Measurements from ENCODE around the gene PJA1.

PJA1 gene

DNA sequence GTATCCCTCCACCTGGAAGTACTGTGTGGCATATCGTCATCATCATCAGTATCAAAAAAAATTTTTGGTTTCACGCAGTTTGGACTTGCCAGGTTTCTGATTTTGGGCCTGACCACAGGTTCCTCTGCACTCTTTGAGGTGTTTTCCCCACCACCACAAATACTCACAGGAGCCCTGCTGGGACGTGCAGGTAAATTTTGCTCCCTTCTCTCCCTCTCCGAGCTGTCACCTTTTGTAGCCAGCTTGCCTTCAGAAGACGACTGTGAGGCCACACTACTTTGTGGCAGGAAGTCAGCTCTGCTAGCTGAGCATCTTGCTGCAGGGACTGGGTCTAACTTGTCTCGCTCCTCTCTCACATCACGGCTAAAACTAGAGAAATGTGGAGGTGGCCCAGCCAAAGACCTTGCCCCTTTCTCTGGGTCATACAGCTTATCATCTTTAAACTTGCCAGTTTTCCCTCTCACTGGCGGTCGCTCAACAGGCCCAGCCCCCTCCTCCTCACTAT lies 2.8 kb downstream of the PJA1 start (continued):
- TF ChIP-seq, protein P1, sequence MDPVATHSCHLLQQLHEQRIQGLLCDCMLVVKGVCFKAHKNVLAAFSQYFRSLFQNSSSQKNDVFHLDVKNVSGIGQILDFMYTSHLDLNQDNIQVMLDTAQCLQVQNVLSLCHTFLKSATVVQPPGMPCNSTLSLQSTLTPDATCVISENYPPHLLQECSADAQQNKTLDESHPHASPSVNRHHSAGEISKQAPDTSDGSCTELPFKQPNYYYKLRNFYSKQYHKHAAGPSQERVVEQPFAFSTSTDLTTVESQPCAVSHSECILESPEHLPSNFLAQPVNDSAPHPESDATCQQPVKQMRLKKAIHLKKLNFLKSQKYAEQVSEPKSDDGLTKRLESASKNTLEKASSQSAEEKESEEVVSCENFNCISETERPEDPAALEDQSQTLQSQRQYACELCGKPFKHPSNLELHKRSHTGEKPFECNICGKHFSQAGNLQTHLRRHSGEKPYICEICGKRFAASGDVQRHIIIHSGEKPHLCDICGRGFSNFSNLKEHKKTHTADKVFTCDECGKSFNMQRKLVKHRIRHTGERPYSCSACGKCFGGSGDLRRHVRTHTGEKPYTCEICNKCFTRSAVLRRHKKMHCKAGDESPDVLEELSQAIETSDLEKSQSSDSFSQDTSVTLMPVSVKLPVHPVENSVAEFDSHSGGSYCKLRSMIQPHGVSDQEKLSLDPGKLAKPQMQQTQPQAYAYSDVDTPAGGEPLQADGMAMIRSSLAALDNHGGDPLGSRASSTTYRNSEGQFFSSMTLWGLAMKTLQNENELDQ (tag by site-specific recombination; IDR thresholded peaks at IDR 0.05; ENCODE audit: low read depth): no peak
- no peak for TF ChIP-seq ZNF404 (tag by site-specific recombination; IDR thresholded peaks at IDR 0.05)

DNA sequence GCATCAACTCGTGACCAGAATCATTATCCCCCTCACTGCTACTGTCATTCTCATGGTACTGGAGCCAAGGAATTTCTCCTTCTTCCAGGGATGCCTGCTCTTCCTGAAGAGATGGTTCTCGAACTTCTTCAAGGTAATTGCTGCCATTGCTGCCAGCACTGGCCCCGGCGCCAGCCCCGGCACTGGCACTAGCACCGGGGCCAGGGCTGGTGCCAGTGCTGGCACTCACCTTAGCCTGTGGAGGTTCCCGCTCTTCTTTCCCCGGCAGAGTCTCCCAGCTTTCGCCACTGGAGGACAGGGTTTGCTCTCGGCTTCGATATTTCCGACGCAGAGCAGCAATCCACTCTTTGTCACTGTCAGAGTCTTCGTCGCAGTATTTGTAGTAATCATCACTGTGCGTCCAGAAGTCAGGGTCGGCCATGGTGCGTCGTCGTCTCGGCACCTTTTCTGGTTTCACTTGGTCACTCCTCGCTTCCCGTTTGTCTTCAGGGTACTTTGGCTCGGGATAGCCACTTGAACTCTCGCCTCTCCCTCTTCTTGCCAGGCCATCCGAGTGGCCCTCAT lies 3.4 kb downstream of the PJA1 start:
- Histone ChIP-seq H3K27ac (ENCODE audit: extremely low read depth, low read depth, low read length) (no peak overlapping the region), H3K9me3 (ENCODE audit: control insufficient read depth, insufficient read depth, low read depth, low read length) (no peaks in the 10 kb centered on the region), H3K4me1 (ENCODE audit: control insufficient read depth, insufficient read depth, low read length) (0 out of 2 replicates have a peak, but pooled peaks cover 2% of the 10 kb centered on the region), H3K36me3 (ENCODE audit: control insufficient read depth in 2 of 2, insufficient read depth in 1 of 2, low read length in 2 of 2) (peaks cover 0 to 27% of the 10 kb centered on the region in 2 experiments; a peak in 1 of 3 replicates), H3K4me3 (ENCODE audit: low read depth, low read length) (no peak overlapping the region)
- TF ChIP-seq YY1 (tag by site-specific recombination; IDR thresholded peaks at IDR 0.05): no peak
- TF ChIP-seq KLF16 (tag by site-specific recombination; IDR thresholded peaks at IDR 0.05): no peak
- TF ChIP-seq, protein P2, sequence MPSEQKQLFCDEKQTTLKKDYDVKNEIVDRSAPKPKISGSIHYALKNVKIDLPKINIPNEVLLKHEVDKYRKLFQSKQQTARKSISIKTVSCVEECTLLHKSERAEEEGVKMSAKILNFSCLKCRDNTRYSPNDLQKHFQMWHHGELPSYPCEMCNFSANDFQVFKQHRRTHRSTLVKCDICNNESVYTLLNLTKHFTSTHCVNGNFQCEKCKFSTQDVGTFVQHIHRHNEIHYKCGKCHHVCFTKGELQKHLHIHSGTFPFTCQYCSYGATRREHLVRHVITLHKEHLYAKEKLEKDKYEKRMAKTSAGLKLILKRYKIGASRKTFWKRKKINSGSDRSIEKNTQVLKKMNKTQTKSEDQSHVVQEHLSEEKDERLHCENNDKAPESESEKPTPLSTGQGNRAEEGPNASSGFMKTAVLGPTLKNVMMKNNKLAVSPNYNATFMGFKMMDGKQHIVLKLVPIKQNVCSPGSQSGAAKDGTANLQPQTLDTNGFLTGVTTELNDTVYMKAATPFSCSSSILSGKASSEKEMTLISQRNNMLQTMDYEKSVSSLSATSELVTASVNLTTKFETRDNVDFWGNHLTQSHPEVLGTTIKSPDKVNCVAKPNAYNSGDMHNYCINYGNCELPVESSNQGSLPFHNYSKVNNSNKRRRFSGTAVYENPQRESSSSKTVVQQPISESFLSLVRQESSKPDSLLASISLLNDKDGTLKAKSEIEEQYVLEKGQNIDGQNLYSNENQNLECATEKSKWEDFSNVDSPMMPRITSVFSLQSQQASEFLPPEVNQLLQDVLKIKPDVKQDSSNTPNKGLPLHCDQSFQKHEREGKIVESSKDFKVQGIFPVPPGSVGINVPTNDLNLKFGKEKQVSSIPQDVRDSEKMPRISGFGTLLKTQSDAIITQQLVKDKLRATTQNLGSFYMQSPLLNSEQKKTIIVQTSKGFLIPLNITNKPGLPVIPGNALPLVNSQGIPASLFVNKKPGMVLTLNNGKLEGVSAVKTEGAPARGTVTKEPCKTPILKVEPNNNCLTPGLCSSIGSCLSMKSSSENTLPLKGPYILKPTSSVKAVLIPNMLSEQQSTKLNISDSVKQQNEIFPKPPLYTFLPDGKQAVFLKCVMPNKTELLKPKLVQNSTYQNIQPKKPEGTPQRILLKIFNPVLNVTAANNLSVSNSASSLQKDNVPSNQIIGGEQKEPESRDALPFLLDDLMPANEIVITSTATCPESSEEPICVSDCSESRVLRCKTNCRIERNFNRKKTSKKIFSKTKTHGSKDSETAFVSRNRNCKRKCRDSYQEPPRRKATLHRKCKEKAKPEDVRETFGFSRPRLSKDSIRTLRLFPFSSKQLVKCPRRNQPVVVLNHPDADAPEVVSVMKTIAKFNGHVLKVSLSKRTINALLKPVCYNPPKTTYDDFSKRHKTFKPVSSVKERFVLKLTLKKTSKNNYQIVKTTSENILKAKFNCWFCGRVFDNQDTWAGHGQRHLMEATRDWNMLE (tag by site-specific recombination; conservative IDR thresholded peaks at IDR 0.05; ENCODE audit: low read depth): no peak
- no peak for TF ChIP-seq OVOL3 (tag by site-specific recombination; IDR thresholded peaks at IDR 0.05)
- TF ChIP-seq, protein P3, sequence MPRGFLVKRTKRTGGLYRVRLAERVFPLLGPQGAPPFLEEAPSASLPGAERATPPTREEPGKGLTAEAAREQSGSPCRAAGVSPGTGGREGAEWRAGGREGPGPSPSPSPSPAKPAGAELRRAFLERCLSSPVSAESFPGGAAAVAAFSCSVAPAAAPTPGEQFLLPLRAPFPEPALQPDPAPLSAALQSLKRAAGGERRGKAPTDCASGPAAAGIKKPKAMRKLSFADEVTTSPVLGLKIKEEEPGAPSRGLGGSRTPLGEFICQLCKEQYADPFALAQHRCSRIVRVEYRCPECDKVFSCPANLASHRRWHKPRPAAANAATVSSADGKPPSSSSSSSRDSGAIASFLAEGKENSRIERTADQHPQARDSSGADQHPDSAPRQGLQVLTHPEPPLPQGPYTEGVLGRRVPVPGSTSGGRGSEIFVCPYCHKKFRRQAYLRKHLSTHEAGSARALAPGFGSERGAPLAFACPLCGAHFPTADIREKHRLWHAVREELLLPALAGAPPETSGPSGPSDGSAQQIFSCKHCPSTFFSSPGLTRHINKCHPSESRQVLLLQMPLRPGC (tag by site-specific recombination; IDR thresholded peaks at IDR 0.05): no peak
- TF ChIP-seq ZNF19 (tag by site-specific recombination; IDR thresholded peaks at IDR 0.05; ENCODE audit: low read depth): no peak
- TF ChIP-seq, protein P4, sequence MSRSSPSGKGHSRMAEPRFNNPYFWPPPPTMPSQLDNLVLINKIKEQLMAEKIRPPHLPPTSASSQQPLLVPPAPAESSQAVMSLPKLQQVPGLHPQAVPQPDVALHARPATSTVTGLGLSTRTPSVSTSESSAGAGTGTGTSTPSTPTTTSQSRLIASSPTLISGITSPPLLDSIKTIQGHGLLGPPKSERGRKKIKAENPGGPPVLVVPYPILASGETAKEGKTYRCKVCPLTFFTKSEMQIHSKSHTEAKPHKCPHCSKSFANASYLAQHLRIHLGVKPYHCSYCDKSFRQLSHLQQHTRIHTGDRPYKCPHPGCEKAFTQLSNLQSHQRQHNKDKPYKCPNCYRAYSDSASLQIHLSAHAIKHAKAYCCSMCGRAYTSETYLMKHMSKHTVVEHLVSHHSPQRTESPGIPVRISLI (tag by site-specific recombination; IDR thresholded peaks at IDR 0.05): no peak
- TF ChIP-seq SP7 (tag by site-specific recombination; IDR thresholded peaks at IDR 0.05): no peak
- ChIA-PET POLR2A (interaction anchor here (1.0 kb wide), 1 partner anchor 12 kb away, joined by 3 read pairs; no protein-coding TSS in a partner anchor), CTCF (no interaction called here)

DNA sequence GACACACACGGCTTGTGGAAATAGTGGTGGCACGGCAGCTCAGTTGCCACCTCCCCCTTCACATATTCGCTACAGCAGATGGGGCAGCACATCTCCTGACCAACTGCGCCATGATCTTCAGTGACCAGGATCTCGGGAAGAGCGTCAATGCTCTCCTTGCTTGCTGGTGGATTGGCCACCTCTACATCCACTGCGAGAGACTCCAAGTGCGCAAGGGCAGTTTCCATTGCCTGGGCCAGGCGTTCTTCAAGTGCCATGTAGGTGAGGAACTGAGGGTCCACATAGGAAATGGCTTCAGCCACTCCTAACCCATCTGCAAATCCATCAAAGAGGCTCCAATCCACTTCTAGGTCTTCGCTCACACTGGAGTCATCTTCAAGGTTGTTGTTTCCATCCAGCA lies 3.9 kb downstream of the PJA1 start:
- ChIA-PET CTCF (no interaction called here), POLR2A (no interaction called here)
- H3K4me3 ChIP-seq (ENCODE audit: low read depth, low read length): no peak overlapping the region
- peaks cover 0 to 27% of the 10 kb centered on the region in 2 experiments; a peak in 1 of 3 replicates for H3K36me3 ChIP-seq (ENCODE audit: control insufficient read depth in 2 of 2, insufficient read depth in 1 of 2, low read length in 2 of 2)
- TF ChIP-seq ZNF19 (tag by site-specific recombination; IDR thresholded peaks at IDR 0.05; ENCODE audit: low read depth) (no peak), EGR2 (tag by site-specific recombination; IDR thresholded peaks at IDR 0.05; ENCODE audit: low read depth) (no peak)
- TF ChIP-seq, protein P5, sequence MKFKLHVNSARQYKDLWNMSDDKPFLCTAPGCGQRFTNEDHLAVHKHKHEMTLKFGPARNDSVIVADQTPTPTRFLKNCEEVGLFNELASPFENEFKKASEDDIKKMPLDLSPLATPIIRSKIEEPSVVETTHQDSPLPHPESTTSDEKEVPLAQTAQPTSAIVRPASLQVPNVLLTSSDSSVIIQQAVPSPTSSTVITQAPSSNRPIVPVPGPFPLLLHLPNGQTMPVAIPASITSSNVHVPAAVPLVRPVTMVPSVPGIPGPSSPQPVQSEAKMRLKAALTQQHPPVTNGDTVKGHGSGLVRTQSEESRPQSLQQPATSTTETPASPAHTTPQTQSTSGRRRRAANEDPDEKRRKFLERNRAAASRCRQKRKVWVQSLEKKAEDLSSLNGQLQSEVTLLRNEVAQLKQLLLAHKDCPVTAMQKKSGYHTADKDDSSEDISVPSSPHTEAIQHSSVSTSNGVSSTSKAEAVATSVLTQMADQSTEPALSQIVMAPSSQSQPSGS (tag by site-specific recombination; IDR thresholded peaks at IDR 0.05; ENCODE audit: low read depth): no peak
- H3K27ac ChIP-seq (ENCODE audit: extremely low read depth, low read depth, low read length): no peak overlapping the region
- H3K4me1 ChIP-seq (ENCODE audit: control insufficient read depth, insufficient read depth, low read length): 0 out of 2 replicates have a peak, but pooled peaks cover 2% of the 10 kb centered on the region
- H3K9me3 ChIP-seq (ENCODE audit: control insufficient read depth, insufficient read depth, low read depth, low read length): no peaks in the 10 kb centered on the region
